ENCODE measurements around the gene ANO1.

Gene ANO1

DNA sequence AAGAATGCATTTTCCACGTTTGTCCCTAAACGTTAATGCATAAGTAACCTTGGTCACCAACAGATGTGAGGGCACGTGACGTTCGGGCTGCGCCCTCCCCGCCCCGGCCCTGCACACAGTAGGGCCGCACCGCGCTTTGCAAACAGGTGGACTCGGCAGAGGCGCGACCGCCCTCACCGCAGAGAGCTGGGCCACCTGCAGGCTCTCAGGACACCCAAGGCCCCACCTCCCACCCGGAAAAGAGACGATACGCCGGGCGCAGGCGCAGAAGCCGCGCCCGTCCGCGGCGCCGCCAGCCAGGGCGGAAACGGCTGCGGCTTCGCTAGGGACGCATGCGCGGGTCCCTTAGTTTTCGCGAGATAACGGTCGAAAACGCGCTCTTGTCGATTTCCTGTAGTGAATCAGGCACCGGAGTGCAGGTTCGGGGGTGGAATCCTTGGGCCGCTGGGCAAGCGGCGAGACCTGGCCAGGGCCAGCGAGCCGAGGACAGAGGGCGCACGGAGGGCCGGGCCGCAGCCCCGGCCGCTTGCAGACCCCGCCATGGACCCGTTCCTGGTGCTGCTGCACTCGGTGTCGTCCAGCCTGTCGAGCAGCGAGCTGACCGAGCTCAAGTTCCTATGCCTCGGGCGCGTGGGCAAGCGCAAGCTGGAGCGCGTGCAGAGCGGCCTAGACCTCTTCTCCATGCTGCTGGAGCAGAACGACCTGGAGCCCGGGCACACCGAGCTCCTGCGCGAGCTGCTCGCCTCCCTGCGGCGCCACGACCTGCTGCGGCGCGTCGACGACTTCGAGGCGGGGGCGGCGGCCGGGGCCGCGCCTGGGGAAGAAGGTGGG, 125.0 kb downstream of the ANO1 start, which contains the start of gene FADD:
TSS of gene FADD (plus strand) at position 377 of the 831 bp plus-strand sequence. CDS start at position 541, 164 bp downstream.
- no peaks in the 10 kb centered on the region for H3F3A ChIP-seq (ENCODE audit: insufficient read depth, low read length)
- TF ChIP-seq EZH2 (IDR thresholded peaks at IDR 0.05; ENCODE audit: borderline replicate concordance, low read length): no peak
- TF ChIP-seq, protein P1, sequence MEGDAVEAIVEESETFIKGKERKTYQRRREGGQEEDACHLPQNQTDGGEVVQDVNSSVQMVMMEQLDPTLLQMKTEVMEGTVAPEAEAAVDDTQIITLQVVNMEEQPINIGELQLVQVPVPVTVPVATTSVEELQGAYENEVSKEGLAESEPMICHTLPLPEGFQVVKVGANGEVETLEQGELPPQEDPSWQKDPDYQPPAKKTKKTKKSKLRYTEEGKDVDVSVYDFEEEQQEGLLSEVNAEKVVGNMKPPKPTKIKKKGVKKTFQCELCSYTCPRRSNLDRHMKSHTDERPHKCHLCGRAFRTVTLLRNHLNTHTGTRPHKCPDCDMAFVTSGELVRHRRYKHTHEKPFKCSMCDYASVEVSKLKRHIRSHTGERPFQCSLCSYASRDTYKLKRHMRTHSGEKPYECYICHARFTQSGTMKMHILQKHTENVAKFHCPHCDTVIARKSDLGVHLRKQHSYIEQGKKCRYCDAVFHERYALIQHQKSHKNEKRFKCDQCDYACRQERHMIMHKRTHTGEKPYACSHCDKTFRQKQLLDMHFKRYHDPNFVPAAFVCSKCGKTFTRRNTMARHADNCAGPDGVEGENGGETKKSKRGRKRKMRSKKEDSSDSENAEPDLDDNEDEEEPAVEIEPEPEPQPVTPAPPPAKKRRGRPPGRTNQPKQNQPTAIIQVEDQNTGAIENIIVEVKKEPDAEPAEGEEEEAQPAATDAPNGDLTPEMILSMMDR (IDR thresholded peaks at IDR 0.05; ENCODE audit: low read length): no peak
- H3K9ac ChIP-seq (ENCODE audit: low read length): peak within 1 kb of the TSS; percentile 99
- H3K4me2 ChIP-seq (ENCODE audit: low read length): peak within 1 kb of the TSS; percentile 99
- H2AFZ ChIP-seq (ENCODE audit: low read length): peak within 1 kb of the TSS; percentile 8; the same call in 1 of the 2 replicates
- no peaks in the 10 kb centered on the region for H3K9me3 ChIP-seq (ENCODE audit: low read length)
- no peaks in the 10 kb centered on the region for H3K27me3 ChIP-seq (ENCODE audit: insufficient read depth, low read length)
- H3K4me1 ChIP-seq (ENCODE audit: insufficient read depth, low read length, severe bottlenecking): peaks cover 15% of the 10 kb centered on the region
- H3K27ac ChIP-seq (ENCODE audit: low read depth, low read length, poor library complexity, severe bottlenecking): peak within 1 kb of the TSS; percentile 29
- H3K9me2 ChIP-seq (ENCODE audit: low read depth, low read length): no peaks in the 10 kb centered on the region
- peak within 1 kb of the TSS; percentile 98 for H3K4me3 ChIP-seq (ENCODE audit: low read depth, low read length, poor library complexity, severe bottlenecking)
- H4K20me1 ChIP-seq (ENCODE audit: insufficient read depth, low read length): peaks cover 4% of the 10 kb centered on the region; the same call in 1 of the 2 replicates
- peaks cover 15% of the 10 kb centered on the region for H3K79me2 ChIP-seq (ENCODE audit: insufficient read depth, low read length)
- peaks cover 37% of the 10 kb centered on the region for H3K36me3 ChIP-seq (ENCODE audit: insufficient read depth, low read length)

DNA sequence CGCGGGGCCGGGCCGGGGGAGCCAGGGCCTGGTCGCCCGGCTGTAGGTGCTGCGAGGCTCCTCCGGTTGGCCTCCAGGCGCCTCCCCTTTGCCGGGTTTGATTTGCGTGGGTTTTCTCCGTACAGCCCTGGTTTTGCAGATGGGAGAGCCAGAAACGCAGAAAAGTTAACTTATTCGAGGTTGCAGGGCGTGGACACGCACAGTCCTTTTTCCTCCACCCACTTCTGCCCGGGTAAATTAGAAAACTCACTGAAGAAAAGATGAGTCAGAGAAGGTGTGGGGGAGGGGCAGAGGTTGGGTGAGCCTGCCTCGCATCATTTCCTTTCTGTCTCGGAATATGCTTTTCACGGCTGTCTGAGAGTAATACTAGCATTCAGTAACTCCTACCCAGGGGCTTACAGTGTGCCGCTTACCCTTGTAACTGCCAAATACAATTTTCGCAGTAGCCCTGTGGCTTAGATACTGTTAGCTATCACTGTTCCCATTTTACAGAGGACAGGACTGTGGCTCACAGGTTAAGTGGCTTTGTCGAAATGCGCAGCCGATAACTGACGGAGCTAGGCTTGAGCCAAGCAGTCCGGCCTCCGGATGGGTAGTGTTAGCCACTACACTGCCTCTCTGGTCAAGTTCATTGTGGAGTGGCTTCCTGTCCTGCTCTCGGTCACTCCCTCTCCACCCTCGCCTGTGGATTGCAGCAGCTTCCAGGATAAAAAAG, 125.8 kb downstream of the ANO1 start:
- H3K9me2 ChIP-seq (ENCODE audit: low read depth, low read length): no peaks in the 10 kb centered on the region
- peak overlapping the region; percentile 98 for H3K4me3 ChIP-seq (ENCODE audit: low read depth, low read length, poor library complexity, severe bottlenecking)
- TF ChIP-seq, protein P1 (IDR thresholded peaks at IDR 0.05; ENCODE audit: low read length): no peak
- no peak for TF ChIP-seq EZH2 (IDR thresholded peaks at IDR 0.05; ENCODE audit: borderline replicate concordance, low read length)
- peak overlapping the region; percentile 29 for H3K27ac ChIP-seq (ENCODE audit: low read depth, low read length, poor library complexity, severe bottlenecking)
- peaks cover 4% of the 10 kb centered on the region; the same call in 1 of the 2 replicates for H4K20me1 ChIP-seq (ENCODE audit: insufficient read depth, low read length)
- peaks cover 15% of the 10 kb centered on the region for H3K4me1 ChIP-seq (ENCODE audit: insufficient read depth, low read length, severe bottlenecking)
- H3K36me3 ChIP-seq (ENCODE audit: insufficient read depth, low read length): peaks cover 44% of the 10 kb centered on the region
- peak overlapping the region; percentile 99 for H3K9ac ChIP-seq (ENCODE audit: low read length)
- H3F3A ChIP-seq (ENCODE audit: insufficient read depth, low read length): no peaks in the 10 kb centered on the region
- peaks cover 15% of the 10 kb centered on the region for H3K79me2 ChIP-seq (ENCODE audit: insufficient read depth, low read length)
- H3K4me2 ChIP-seq (ENCODE audit: low read length): peak overlapping the region; percentile 99
- no peak overlapping the region for H2AFZ ChIP-seq (ENCODE audit: low read length)
- no peaks in the 10 kb centered on the region for H3K27me3 ChIP-seq (ENCODE audit: insufficient read depth, low read length)
- no peaks in the 10 kb centered on the region for H3K9me3 ChIP-seq (ENCODE audit: low read length)

DNA sequence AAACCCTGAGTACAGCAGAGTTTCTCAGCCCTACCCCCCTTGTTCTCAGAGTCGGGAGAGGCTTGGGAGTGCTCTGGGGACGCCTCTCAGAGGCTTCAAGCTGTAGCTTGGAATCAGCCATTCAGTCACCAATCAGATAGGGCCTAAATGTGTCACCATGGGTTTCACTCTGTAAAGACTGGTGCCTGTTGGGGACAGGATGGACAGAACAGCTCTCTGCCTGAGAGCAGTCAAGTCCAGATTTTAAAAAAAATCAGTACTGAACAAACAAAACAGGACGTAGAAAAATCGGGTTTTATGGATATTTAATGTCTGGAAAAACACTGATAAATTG, 126.3 kb downstream of the ANO1 start:
- no peaks in the 10 kb centered on the region for H3F3A ChIP-seq (ENCODE audit: insufficient read depth, low read length)
- peaks cover 15% of the 10 kb centered on the region for H3K79me2 ChIP-seq (ENCODE audit: insufficient read depth, low read length)
- peak overlapping the region; percentile 99 for H3K4me2 ChIP-seq (ENCODE audit: low read length)
- H4K20me1 ChIP-seq (ENCODE audit: insufficient read depth, low read length): peaks cover 4% of the 10 kb centered on the region; the same call in 1 of the 2 replicates
- no peaks in the 10 kb centered on the region for H3K9me3 ChIP-seq (ENCODE audit: low read length)
- peaks cover 15% of the 10 kb centered on the region for H3K4me1 ChIP-seq (ENCODE audit: insufficient read depth, low read length, severe bottlenecking)
- no peak overlapping the region for H2AFZ ChIP-seq (ENCODE audit: low read length)
- H3K27ac ChIP-seq (ENCODE audit: low read depth, low read length, poor library complexity, severe bottlenecking): no peak overlapping the region
- H3K27me3 ChIP-seq (ENCODE audit: insufficient read depth, low read length): no peaks in the 10 kb centered on the region
- TF ChIP-seq EZH2 (IDR thresholded peaks at IDR 0.05; ENCODE audit: borderline replicate concordance, low read length): no peak
- TF ChIP-seq, protein P1 (IDR thresholded peaks at IDR 0.05; ENCODE audit: low read length): no peak
- no peaks in the 10 kb centered on the region for H3K9me2 ChIP-seq (ENCODE audit: low read depth, low read length)
- H3K4me3 ChIP-seq (ENCODE audit: low read depth, low read length, poor library complexity, severe bottlenecking): peak overlapping the region; percentile 98
- H3K36me3 ChIP-seq (ENCODE audit: insufficient read depth, low read length): peaks cover 50% of the 10 kb centered on the region
- H3K9ac ChIP-seq (ENCODE audit: low read length): peak overlapping the region; percentile 99
